Measurements from ENCODE around the gene KRTAP5-2. TPM values are rescaled to one million over a fixed set of nuclear protein-coding genes. Genes with fewer than 3 reads are reported as not detected.
"Not testable (repeated sequence)": the region's sequence is repeated elsewhere in the genome, so short reads cannot be mapped to it uniquely, and the experiment has no call there.

KRTAP5-2 gene
- not detected for total RNA-seq
- long read RNA-seq, result 0 reads

- Histone ChIP-seq H3K4me1 (peaks cover 8% of the 10 kb centered on the region), H3K27ac (no peak within 1 kb of the TSS), H3K27me3 (peaks cover 5% of the 10 kb centered on the region), H3K4me3 (no peak within 1 kb of the TSS), H3K36me3 (no peaks in the 10 kb centered on the region), H3K9me3 (no peaks in the 10 kb centered on the region)
- TF ChIP-seq CTCF (IDR thresholded peaks at IDR 0.05), result no peak
- ATAC-seq (no peak), DNase-seq (no peak)
- intact Hi-C loops (cut with DNase I), result no loop called here
These were observed at the start of gene KRTAP5-2 for GRCh38 chr11:1597994-1598380. KRTAP5-2 (minus strand) TSS chr11:1598294; CDS start chr11:1598250, 44 bp downstream.

- H3K4me1 ChIP-seq; DNase-seq; H3K36me3 ChIP-seq; H3K9me3 ChIP-seq; intact Hi-C loops (cut with DNase I); ATAC-seq; H3K27ac ChIP-seq; H3K27me3 ChIP-seq; H3K4me3 ChIP-seq: not testable (repeated sequence)
These were observed 48.4 kb upstream of the KRTAP5-2 start for GRCh38 chr11:1646540-1646939.

GRCh38 chr11:1645357-1645821, 47.3 kb upstream of the KRTAP5-2 start:
- intact Hi-C loops (cut with DNase I), result no loop called here
- no peaks in the 10 kb centered on the region for H3K27me3 ChIP-seq
- no peak overlapping the region for H3K27ac ChIP-seq
- DNase-seq (no peak), ATAC-seq (no peak)
- no peaks in the 10 kb centered on the region for H3K36me3 ChIP-seq
- H3K9me3 ChIP-seq, result no peaks in the 10 kb centered on the region
- no peaks in the 10 kb centered on the region for H3K4me1 ChIP-seq
- H3K4me3 ChIP-seq, result no peak overlapping the region
- no peak for TF ChIP-seq CTCF (IDR thresholded peaks at IDR 0.05)

- intact Hi-C loops (cut with DNase I), result no loop called here
- no peaks in the 10 kb centered on the region for H3K4me1 ChIP-seq
- ATAC-seq (peak; percentile 16), DNase-seq (no peak)
- no peaks in the 10 kb centered on the region for H3K9me3 ChIP-seq
- no peak overlapping the region for H3K4me3 ChIP-seq
- no peaks in the 10 kb centered on the region for H3K36me3 ChIP-seq
- no peak for TF ChIP-seq CTCF (IDR thresholded peaks at IDR 0.05)
- no peaks in the 10 kb centered on the region for H3K27me3 ChIP-seq
- no peak overlapping the region for H3K27ac ChIP-seq
These were observed 46.7 kb upstream of the KRTAP5-2 start for GRCh38 chr11:1644601-1645356.

- DNase-seq (no peak), ATAC-seq (no peak)
- Histone ChIP-seq H3K36me3 (no peaks in the 10 kb centered on the region), H3K27me3 (no peaks in the 10 kb centered on the region), H3K4me1 (no peaks in the 10 kb centered on the region), H3K9me3 (no peaks in the 10 kb centered on the region), H3K4me3 (no peak overlapping the region), H3K27ac (no peak overlapping the region)
- no peak for TF ChIP-seq CTCF (IDR thresholded peaks at IDR 0.05)
- intact Hi-C loops (cut with DNase I), result no loop called here
These were observed 45.1 kb upstream of the KRTAP5-2 start for GRCh38 chr11:1643146-1643690.

- TF ChIP-seq CTCF (IDR thresholded peaks at IDR 0.05), result no peak
- no peak for ATAC-seq
- no peak overlapping the region for H3K27ac ChIP-seq
- no peaks in the 10 kb centered on the region for H3K9me3 ChIP-seq
- DNase-seq, result no peak
- no peaks in the 10 kb centered on the region for H3K4me1 ChIP-seq
- H3K36me3 ChIP-seq, result no peaks in the 10 kb centered on the region
- intact Hi-C loops (cut with DNase I), result no loop called here
- H3K4me3 ChIP-seq, result no peak overlapping the region
- no peaks in the 10 kb centered on the region for H3K27me3 ChIP-seq
These were observed 44.4 kb upstream of the KRTAP5-2 start for GRCh38 chr11:1642288-1643145.

Measured in upper lobe of right lung (tissue), 1 donor.